Adrenal gland (tissue), 12 donors: Measurements from ENCODE around the gene CEP112. TPM values are rescaled to one million over a fixed set of nuclear protein-coding genes. Genes with fewer than 3 reads are reported as not detected.

Experiments used
- DNase-seq, 7 donors: peaks; one replicate each; pipeline ENCODE4 v3.0.0-alpha.2; 2019 to 2020
- H3K27ac ChIP-seq, 5 donors: fragments of 200-600 bp; sonication (generic) in 4 of 5; 1 replicate in 3 of 5; 2 replicates in 2 of 5; pipeline versions ENCODE4 v1.5.1 to v1.8.0; 2016 to 2020; ENCODE audit warnings: mild to moderate bottlenecking in 1 of 5
- H3K27me3 ChIP-seq: fragments of 200-600 bp; 2 replicates; pipeline ENCODE4 v1.8.0; 2021
- H3K36me3 ChIP-seq, 2 donors: fragments of 200-600 bp; replicated peaks in 1 of 2; 1 replicate in 1 of 2; 2 replicates in 1 of 2; pipeline versions ENCODE4 v1.5.1 to v1.8.0; 2018 to 2022
- H3K4me1 ChIP-seq, 2 donors: fragments of 200-600 bp; replicated peaks in 1 of 2; 1 replicate in 1 of 2; 2 replicates in 1 of 2; pipeline versions ENCODE4 v1.5.1 to v1.8.0; 2018 to 2021
- H3K4me3 ChIP-seq, 4 donors: fragments of 200-600 bp; sonication (generic) in 3 of 4; one replicate each; pipeline ENCODE4 v1.5.1; 2016 to 2018
- H3K9me3 ChIP-seq, 3 donors: fragments of 200-600 bp; sonication (generic) in 1 of 3; replicated peaks in 1 of 3; 1 replicate in 2 of 3; 2 replicates in 1 of 3; pipeline versions ENCODE4 v1.5.1 to v1.8.0; 2016 to 2021
- CTCF ChIP-seq, 6 experiments: fragments of 450-650 bp in 4 of 6; fragments of 200-600 bp in 2 of 6; sonication (generic) in 1 of 6; IDR thresholded peaks; 1 replicate in 5 of 6; 2 replicates in 1 of 6; pipeline versions ENCODE4 v1.5.1 to v1.8.0; 2016 to 2021; ENCODE audit warnings: antibody characterized with exemption in 6 of 6, mild to moderate bottlenecking in 2 of 6, moderate library complexity in 1 of 6
- POLR2A ChIP-seq, 2 donors: fragments of 450-650 bp; IDR thresholded peaks; one replicate each; pipeline ENCODE4 v1.6.1; 2017; ENCODE audit warnings: antibody characterized with exemption in 2 of 2, mild to moderate bottlenecking in 2 of 2, moderate library complexity in 1 of 2
- WGBS, 4 donors: extraction: QIAGEN DNeasy Blood & Tissue Kit in 2 of 4; methylation state at CpG; one replicate each; pipeline versions ENCODE4 v1.1.5 to v1.1.7; 2013 to 2017; 5-methylcytosine and 5-hydroxymethylcytosine counted together
- intact Hi-C, 2 donors: fragments of 100-400 bp; cut with DNase I; formaldehyde crosslinking; loops; one replicate each; pipeline versions ENCODE4 v1.14.1 to v1.15.0; 2022 to 2023
- polyA plus RNA-seq, 3 donors: library from polyadenylated mRNA; stranded (reverse); fragments of 200-250 nt in 2 of 3; fragments of 350-450 nt in 1 of 3; fragmentation: Illumina TruSeq in 1 of 3; extraction: RNeasy Lipid Tissue Mini Kit (QIAGEN cat#74804) in 1 of 3; gene quantifications; one replicate each; pipeline ENCODE4 v1.2.3, GENCODE V29; 2013 to 2014
- total RNA-seq, 9 donors: library from RNA; depleted of rRNA in 4 of 9; stranded (reverse); fragments of >200 nt in 4 of 9; fragments of 120-200 nt in 1 of 9; fragmentation: NEBNext Ultra II Directional in 1 of 9; extraction: Animal tissue kit (Norgen Biotek cat#: 25700) in 1 of 9; gene quantifications; one replicate each; pipeline versions ENCODE4 v1.1.0 to v1.2.4, GENCODE V29; 2013 to 2023
- donor health status: healthy with polysubstance abuse.
- donor health status: Bipolar disorder and iron deficiency.
- donor health status: DM: yes; HTN: yes; CAD: no.
- donor health status: DM: no; HTN: no; CAD: no.
- donor health status: DM: no; HTN: no; CAD: no.
- donor health status: DM: yes; HTN: yes; CAD: no.

The CEP112 gene
- total and polyA plus RNA-seq, 12 donors = 4.2 to 24.1 (median 9.6) TPM

- Histone ChIP-seq H3K4me3 (no peak overlapping the region), H3K36me3 (no peaks in the 10 kb centered on the region), H3K27me3 (no peaks in the 10 kb centered on the region), H3K4me1 (no peaks in the 10 kb centered on the region), H3K27ac (no peak overlapping the region), H3K9me3 (no peaks in the 10 kb centered on the region)
- 93 to 100% (median 97%) methylated on average over 1 of the region's 1 CpG for WGBS, 4 donors
- intact Hi-C loops = no loop called here
- no peak for TF ChIP-seq CTCF (IDR thresholded peaks at IDR 0.05)
- no peak for TF ChIP-seq POLR2A (IDR thresholded peaks at IDR 0.05)
- DNase-seq = no peak
Observed at GRCh38 chr17:66002063-66002585, 189.8 kb downstream of the CEP112 start.

- intact Hi-C loops = no loop called here
- H3K9me3 ChIP-seq = no peaks in the 10 kb centered on the region
- H3K36me3 ChIP-seq = no peaks in the 10 kb centered on the region
- no peaks in the 10 kb centered on the region for H3K4me1 ChIP-seq
- no peak for DNase-seq
- WGBS, 4 donors = 72 to 94% (median 83%) methylated on average over 4 of the region's 4 CpGs
- H3K4me3 ChIP-seq = no peak overlapping the region
- H3K27me3 ChIP-seq = no peaks in the 10 kb centered on the region
- H3K27ac ChIP-seq = no peak overlapping the region
- no peak for TF ChIP-seq CTCF (IDR thresholded peaks at IDR 0.05)
- TF ChIP-seq POLR2A (IDR thresholded peaks at IDR 0.05) = no peak
Observed at GRCh38 chr17:66000216-66000615, 191.7 kb downstream of the CEP112 start.

- H3K27me3 ChIP-seq = no peaks in the 10 kb centered on the region
- no peak overlapping the region for H3K4me3 ChIP-seq
- DNase-seq = no peak
- no peak for TF ChIP-seq POLR2A (IDR thresholded peaks at IDR 0.05)
- no peak for TF ChIP-seq CTCF (IDR thresholded peaks at IDR 0.05)
- H3K36me3 ChIP-seq = no peaks in the 10 kb centered on the region
- no peak overlapping the region for H3K27ac ChIP-seq
- H3K4me1 ChIP-seq = no peaks in the 10 kb centered on the region
- 62 to 94% (median 75%) methylated on average over 3 of the region's 3 CpGs for WGBS, 4 donors
- intact Hi-C loops = no loop called here
- H3K9me3 ChIP-seq = no peaks in the 10 kb centered on the region
Observed at GRCh38 chr17:65998675-65999074, 193.3 kb downstream of the CEP112 start.

GRCh38 chr17:65994679-65995078, 197.3 kb downstream of the CEP112 start:
- no peak for TF ChIP-seq POLR2A (IDR thresholded peaks at IDR 0.05)
- TF ChIP-seq CTCF (IDR thresholded peaks at IDR 0.05) = no peak
- H3K36me3 ChIP-seq = no peaks in the 10 kb centered on the region
- H3K27me3 ChIP-seq = no peaks in the 10 kb centered on the region
- no peaks in the 10 kb centered on the region for H3K9me3 ChIP-seq
- no peak overlapping the region for H3K4me3 ChIP-seq
- 87 to 96% (median 91%) methylated on average over 4 of the region's 4 CpGs for WGBS, 4 donors
- no peak overlapping the region for H3K27ac ChIP-seq
- DNase-seq = no peak
- H3K4me1 ChIP-seq = no peaks in the 10 kb centered on the region
- intact Hi-C loops = no loop called here
